GM12878 (cell line): ENCODE measurements around the gene IRF9. TPM values are rescaled to one million over a fixed set of nuclear protein-coding genes. Genes with fewer than 3 reads are reported as not detected.

Experiments
- CHD1 ChIP-seq: IDR thresholded peaks from 2 replicates; pipeline ENCODE4 v1.6.1; 2012; ENCODE audit warnings: low read depth, low read length, improper control_type of control experiment
- ESRRA ChIP-seq: IDR thresholded peaks from 2 replicates; pipeline ENCODE4 v1.6.1; 2012; ENCODE audit warnings: mild to moderate bottlenecking, low read length, improper control_type of control experiment
- HCFC1 ChIP-seq: fragments of 150-350 bp; IDR thresholded peaks from 2 replicates; pipeline ENCODE4 v1.6.1; 2014; ENCODE audit warnings: low read length
- HDGF ChIP-seq: fragments of 450-650 bp; IDR thresholded peaks from 2 replicates; pipeline ENCODE4 v1.6.1; 2016; ENCODE audit warnings: antibody characterized with exemption
- MXI1 ChIP-seq: fragments of 150-350 bp; IDR thresholded peaks from 2 replicates; pipeline ENCODE4 v1.6.1; 2011; ENCODE audit warnings: low read depth, mild to moderate bottlenecking, inconsistent platforms, low read length, improper control_type of control experiment
- MYB ChIP-seq: fragments of 150-350 bp; IDR thresholded peaks from 2 replicates; pipeline ENCODE4 v1.6.1; 2014; ENCODE audit warnings: mild to moderate bottlenecking, low read depth, low read length, borderline replicate concordance
- PKNOX1 ChIP-seq: fragments of 450-650 bp; IDR thresholded peaks from 2 replicates; pipeline ENCODE4 v1.6.1; 2016; ENCODE audit warnings: mild to moderate bottlenecking
- PML ChIP-seq: IDR thresholded peaks from 2 replicates; pipeline ENCODE4 v1.6.1; 2012; ENCODE audit warnings: low read length, inconsistent platforms
- SIN3A ChIP-seq: IDR thresholded peaks from 2 replicates; pipeline ENCODE4 v1.6.1; 2012; ENCODE audit warnings: low read depth, low read length, improper control_type of control experiment
- STAT1 ChIP-seq: fragments of 450-650 bp; conservative IDR thresholded peaks from 2 replicates; pipeline ENCODE4 v1.6.1; 2014; ENCODE audit warnings: antibody characterized with exemption, mild to moderate bottlenecking
- STAT3 ChIP-seq: IDR thresholded peaks from 2 replicates; pipeline ENCODE4 v1.6.1; 2011; ENCODE audit warnings: low read depth, low read length, improper control_type of control experiment
- ZNF687 ChIP-seq: fragments of 450-650 bp; IDR thresholded peaks from 2 replicates; pipeline ENCODE4 v1.6.1; 2017; ENCODE audit warnings: mild to moderate bottlenecking, moderate library complexity
- polyA plus RNA-seq, 11 experiments: library from polyadenylated mRNA; depleted of rRNA in 4 of 11; unstranded in 6 of 11; stranded (reverse) in 5 of 11; fragments of >200 nt; fragmentation: Nextera tagmentation in 4 of 11; fragmentation: Illumina TruSeq in 1 of 11; extraction: Ambion mirVana in 4 of 11; extraction: Trizol in 1 of 11; gene quantifications; 1 replicate in 1 of 11; 2 replicates in 10 of 11; pipeline versions ENCODE4 v1.2.1 to v1.2.3, GENCODE V29; 2011 to 2016; ENCODE audit warnings: inconsistent platforms in 2 of 11, missing spikeins in 2 of 11, low read depth in 1 of 11
- total RNA-seq, 4 experiments: library from RNA; depleted of rRNA in 3 of 4; stranded (reverse); fragments of >200 nt in 3 of 4; fragmentation: Illumina TruSeq in 1 of 4; extraction: Trizol in 1 of 4; gene quantifications; 2 replicates each; pipeline versions ENCODE4 v1.2.1 to v1.2.3, GENCODE V29; 2013 to 2021
- TF ChIP-seq, protein P1 (sequence below): IDR thresholded peaks from 2 replicates; pipeline ENCODE4 v1.6.1; 2011; ENCODE audit warnings: mild to moderate bottlenecking, low read depth, low read length, moderate library complexity; ENCODE audit not compliant: insufficient replicate concordance
- TF ChIP-seq, protein P2 (sequence below): IDR thresholded peaks from 2 replicates; pipeline ENCODE4 v1.6.1; 2012; ENCODE audit warnings: mild to moderate bottlenecking, low read depth, low read length

The IRF9 gene
- total and polyA plus RNA-seq, 10 of the 15 experiments (the other 5 are each of a cell fraction or from before 2014, with no cell fraction given), result 47.6 to 234 (median 148) TPM

- TF ChIP-seq, protein P1, sequence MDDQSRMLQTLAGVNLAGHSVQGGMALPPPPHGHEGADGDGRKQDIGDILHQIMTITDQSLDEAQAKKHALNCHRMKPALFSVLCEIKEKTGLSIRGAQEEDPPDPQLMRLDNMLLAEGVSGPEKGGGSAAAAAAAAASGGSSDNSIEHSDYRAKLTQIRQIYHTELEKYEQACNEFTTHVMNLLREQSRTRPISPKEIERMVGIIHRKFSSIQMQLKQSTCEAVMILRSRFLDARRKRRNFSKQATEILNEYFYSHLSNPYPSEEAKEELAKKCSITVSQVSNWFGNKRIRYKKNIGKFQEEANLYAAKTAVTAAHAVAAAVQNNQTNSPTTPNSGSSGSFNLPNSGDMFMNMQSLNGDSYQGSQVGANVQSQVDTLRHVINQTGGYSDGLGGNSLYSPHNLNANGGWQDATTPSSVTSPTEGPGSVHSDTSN, result no peak
- no peak for TF ChIP-seq MYB
- peak; percentile 50; the same call in 1 of the 2 replicates for TF ChIP-seq CHD1
- TF ChIP-seq STAT1, result no peak
- TF ChIP-seq ZNF687, result peak; percentile 34; the same call in 1 of the 2 replicates
- no peak for TF ChIP-seq STAT3
- TF ChIP-seq, protein P2, sequence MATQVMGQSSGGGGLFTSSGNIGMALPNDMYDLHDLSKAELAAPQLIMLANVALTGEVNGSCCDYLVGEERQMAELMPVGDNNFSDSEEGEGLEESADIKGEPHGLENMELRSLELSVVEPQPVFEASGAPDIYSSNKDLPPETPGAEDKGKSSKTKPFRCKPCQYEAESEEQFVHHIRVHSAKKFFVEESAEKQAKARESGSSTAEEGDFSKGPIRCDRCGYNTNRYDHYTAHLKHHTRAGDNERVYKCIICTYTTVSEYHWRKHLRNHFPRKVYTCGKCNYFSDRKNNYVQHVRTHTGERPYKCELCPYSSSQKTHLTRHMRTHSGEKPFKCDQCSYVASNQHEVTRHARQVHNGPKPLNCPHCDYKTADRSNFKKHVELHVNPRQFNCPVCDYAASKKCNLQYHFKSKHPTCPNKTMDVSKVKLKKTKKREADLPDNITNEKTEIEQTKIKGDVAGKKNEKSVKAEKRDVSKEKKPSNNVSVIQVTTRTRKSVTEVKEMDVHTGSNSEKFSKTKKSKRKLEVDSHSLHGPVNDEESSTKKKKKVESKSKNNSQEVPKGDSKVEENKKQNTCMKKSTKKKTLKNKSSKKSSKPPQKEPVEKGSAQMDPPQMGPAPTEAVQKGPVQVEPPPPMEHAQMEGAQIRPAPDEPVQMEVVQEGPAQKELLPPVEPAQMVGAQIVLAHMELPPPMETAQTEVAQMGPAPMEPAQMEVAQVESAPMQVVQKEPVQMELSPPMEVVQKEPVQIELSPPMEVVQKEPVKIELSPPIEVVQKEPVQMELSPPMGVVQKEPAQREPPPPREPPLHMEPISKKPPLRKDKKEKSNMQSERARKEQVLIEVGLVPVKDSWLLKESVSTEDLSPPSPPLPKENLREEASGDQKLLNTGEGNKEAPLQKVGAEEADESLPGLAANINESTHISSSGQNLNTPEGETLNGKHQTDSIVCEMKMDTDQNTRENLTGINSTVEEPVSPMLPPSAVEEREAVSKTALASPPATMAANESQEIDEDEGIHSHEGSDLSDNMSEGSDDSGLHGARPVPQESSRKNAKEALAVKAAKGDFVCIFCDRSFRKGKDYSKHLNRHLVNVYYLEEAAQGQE, result no peak
- no peak for TF ChIP-seq SIN3A
- TF ChIP-seq PKNOX1, result no peak
- TF ChIP-seq ESRRA, result no peak
- TF ChIP-seq HCFC1, result no peak
- TF ChIP-seq MXI1, result peak; percentile 87
- TF ChIP-seq PML, result 0 out of 2 replicates have a peak, but pooled peaks have one; percentile 35
- peak; percentile 13; the same call in 1 of the 2 replicates for TF ChIP-seq HDGF
Observed at GRCh38 chr14:24196071-24197055, 35.3 kb downstream of the IRF9 start (continued).
